ENCODE measurements around the gene ELOVL6. TPM values are rescaled to one million over a fixed set of nuclear protein-coding genes. Genes with fewer than 3 reads are reported as not detected.

ELOVL6 gene
- total RNA-seq, 1 donor from 2014 or later = 7.3 TPM

DNA sequence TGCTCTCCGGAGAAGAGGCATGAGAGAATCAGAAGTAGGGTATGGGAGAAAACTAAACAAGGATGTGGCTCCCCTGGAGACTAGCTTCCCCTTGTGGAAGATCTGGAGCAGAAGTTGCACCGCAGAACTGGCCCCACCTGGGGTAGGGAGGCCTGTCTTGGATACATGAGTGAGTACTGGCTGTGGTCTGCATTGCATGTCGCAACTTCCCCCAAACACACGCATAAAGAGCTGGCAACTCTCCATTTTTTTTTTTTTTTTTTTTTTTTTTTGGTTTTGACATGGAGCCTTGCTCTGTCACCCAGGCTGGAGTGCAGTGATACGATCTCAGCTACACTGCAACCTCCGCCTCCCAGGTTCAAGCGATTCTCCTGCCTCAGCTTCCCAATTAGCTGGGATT is 165.8 kb downstream of the ELOVL6 start:
- H3K4me3 Mint-ChIP-seq (ENCODE audit: unreplicated experiment) = no peak overlapping the region
- no peak for DNase-seq (ENCODE audit: extremely low spot score, unreplicated experiment)
- H3K36me3 Mint-ChIP-seq (ENCODE audit: unreplicated experiment) = no peaks in the 10 kb centered on the region
- H3K9me3 Mint-ChIP-seq (ENCODE audit: unreplicated experiment) = no peaks in the 10 kb centered on the region
- H3K4me1 Mint-ChIP-seq (ENCODE audit: unreplicated experiment) = peaks cover 9% of the 10 kb centered on the region
- no peak overlapping the region for H3K27ac Mint-ChIP-seq (ENCODE audit: unreplicated experiment)
- peaks cover 7% of the 10 kb centered on the region for H3K27me3 Mint-ChIP-seq (ENCODE audit: unreplicated experiment)
- TF ChIP-seq, protein P1, sequence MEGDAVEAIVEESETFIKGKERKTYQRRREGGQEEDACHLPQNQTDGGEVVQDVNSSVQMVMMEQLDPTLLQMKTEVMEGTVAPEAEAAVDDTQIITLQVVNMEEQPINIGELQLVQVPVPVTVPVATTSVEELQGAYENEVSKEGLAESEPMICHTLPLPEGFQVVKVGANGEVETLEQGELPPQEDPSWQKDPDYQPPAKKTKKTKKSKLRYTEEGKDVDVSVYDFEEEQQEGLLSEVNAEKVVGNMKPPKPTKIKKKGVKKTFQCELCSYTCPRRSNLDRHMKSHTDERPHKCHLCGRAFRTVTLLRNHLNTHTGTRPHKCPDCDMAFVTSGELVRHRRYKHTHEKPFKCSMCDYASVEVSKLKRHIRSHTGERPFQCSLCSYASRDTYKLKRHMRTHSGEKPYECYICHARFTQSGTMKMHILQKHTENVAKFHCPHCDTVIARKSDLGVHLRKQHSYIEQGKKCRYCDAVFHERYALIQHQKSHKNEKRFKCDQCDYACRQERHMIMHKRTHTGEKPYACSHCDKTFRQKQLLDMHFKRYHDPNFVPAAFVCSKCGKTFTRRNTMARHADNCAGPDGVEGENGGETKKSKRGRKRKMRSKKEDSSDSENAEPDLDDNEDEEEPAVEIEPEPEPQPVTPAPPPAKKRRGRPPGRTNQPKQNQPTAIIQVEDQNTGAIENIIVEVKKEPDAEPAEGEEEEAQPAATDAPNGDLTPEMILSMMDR (IDR thresholded peaks at IDR 0.05) = no peak

DNA sequence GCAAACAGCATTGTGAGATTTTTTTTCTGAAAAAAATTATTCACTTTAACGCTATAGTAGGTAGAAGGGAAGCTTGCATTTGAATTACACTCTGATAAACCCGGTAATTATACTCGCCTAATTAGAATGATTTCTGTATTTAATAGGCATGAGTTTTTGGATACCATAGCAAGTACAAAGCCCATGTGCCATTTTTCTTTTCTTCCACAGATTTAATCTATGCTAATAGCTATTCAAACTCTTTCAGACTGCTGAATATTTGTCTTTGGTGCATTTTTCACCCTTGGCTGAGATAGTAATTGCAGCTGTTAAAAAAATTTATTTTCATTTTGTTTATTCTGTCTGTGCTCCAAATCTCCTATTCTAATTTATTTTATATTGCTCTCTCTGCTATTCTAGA is 172.7 kb downstream of the ELOVL6 start:
- TF ChIP-seq, protein P1 (IDR thresholded peaks at IDR 0.05) = no peak
- no peak for DNase-seq (ENCODE audit: extremely low spot score, unreplicated experiment)
- Mint-ChIP-seq H3K4me1 (ENCODE audit: unreplicated experiment) (peaks cover 7% of the 10 kb centered on the region), H3K27ac (ENCODE audit: unreplicated experiment) (no peak overlapping the region), H3K9me3 (ENCODE audit: unreplicated experiment) (no peaks in the 10 kb centered on the region), H3K36me3 (ENCODE audit: unreplicated experiment) (no peaks in the 10 kb centered on the region), H3K27me3 (ENCODE audit: unreplicated experiment) (no peaks in the 10 kb centered on the region), H3K4me3 (ENCODE audit: unreplicated experiment) (no peak overlapping the region)

DNA sequence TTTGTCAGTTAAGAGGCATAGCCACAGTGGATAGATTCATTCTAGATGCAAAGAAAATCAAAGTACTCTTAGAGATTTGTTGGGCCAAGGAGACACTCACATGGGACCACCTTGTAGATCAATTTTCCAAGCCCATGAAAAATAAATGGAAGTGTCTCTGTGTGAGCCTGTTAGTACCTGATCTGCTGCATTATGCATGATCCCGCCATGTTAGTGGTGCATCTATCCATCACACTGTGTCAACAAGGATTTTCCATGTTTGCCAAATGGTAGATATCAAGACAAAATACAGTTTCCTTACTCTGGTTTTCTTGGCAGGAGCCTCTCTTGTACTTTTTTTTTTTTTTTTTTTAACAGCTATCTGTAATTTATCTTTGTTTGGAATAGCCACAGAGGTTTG is 173.4 kb downstream of the ELOVL6 start:
- no peak overlapping the region for H3K27ac Mint-ChIP-seq (ENCODE audit: unreplicated experiment)
- no peaks in the 10 kb centered on the region for H3K9me3 Mint-ChIP-seq (ENCODE audit: unreplicated experiment)
- H3K36me3 Mint-ChIP-seq (ENCODE audit: unreplicated experiment) = no peaks in the 10 kb centered on the region
- H3K4me3 Mint-ChIP-seq (ENCODE audit: unreplicated experiment) = no peak overlapping the region
- no peak for DNase-seq (ENCODE audit: extremely low spot score, unreplicated experiment)
- H3K4me1 Mint-ChIP-seq (ENCODE audit: unreplicated experiment) = peaks cover 14% of the 10 kb centered on the region
- TF ChIP-seq, protein P1 (IDR thresholded peaks at IDR 0.05) = no peak
- no peaks in the 10 kb centered on the region for H3K27me3 Mint-ChIP-seq (ENCODE audit: unreplicated experiment)

DNA sequence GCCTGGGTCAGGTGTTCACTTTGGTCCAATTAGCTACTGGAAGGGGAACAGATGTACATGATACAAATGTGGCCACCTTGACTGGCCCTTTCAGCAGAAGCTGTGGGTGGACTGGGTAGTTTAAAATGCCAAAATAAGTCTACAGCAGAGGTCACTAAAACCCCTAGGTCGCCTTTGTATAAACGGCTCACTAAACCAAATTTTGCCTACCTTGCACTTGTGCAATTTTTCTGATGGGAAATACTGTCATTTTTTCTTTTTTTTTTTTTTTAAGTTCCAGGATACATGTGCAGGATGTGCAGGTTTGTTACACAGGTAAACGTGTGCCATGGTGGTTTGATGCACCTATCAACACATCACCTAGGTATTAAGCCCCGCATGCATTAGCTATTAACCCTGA is 176.0 kb downstream of the ELOVL6 start:
- Mint-ChIP-seq H3K4me3 (ENCODE audit: unreplicated experiment) (no peak overlapping the region), H3K36me3 (ENCODE audit: unreplicated experiment) (no peaks in the 10 kb centered on the region), H3K4me1 (ENCODE audit: unreplicated experiment) (peaks cover 20% of the 10 kb centered on the region), H3K9me3 (ENCODE audit: unreplicated experiment) (no peaks in the 10 kb centered on the region), H3K27ac (ENCODE audit: unreplicated experiment) (no peak overlapping the region), H3K27me3 (ENCODE audit: unreplicated experiment) (no peaks in the 10 kb centered on the region)
- DNase-seq (ENCODE audit: extremely low spot score, unreplicated experiment) = no peak
- TF ChIP-seq, protein P1 (IDR thresholded peaks at IDR 0.05) = no peak

DNA sequence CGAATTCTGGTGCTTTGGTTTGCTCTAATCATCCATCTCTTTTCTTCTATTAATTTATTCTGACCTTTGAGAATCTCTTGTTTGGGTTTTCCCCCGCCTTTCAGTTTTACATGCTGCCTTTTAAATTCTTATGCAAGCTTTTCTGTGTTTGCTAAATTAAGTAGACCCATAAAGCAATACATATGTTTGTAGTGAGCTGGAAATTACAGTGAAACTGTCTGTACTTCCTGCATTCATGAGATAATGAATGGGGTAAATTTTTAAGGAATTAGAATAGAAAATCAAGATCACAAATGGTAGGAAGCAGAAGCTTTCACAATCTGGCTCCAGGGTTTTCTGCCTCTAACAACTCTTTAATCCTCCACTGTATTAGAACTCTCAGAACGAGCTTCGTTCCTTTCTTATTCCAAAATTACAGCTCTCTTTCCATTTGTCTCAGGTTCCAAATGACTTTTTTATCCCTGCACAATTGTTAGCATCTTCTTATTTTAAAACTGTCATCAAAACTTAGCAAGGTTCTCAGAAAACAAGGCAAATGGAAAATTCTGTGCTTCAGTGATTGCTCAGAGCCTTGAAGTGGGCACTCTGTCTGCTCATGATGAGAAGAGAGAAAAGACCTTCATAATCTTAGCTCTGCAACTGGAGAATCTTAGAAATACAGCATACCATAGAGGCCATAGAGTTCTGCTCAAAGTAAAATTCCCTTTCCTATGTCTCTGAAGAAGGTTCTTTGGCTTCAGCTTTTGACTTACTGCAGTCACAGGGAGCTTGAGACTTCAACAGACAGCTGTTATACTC is 177.6 kb downstream of the ELOVL6 start:
- Mint-ChIP-seq H3K36me3 (ENCODE audit: unreplicated experiment) (no peaks in the 10 kb centered on the region), H3K4me1 (ENCODE audit: unreplicated experiment) (peaks cover 20% of the 10 kb centered on the region), H3K4me3 (ENCODE audit: unreplicated experiment) (no peak overlapping the region), H3K27me3 (ENCODE audit: unreplicated experiment) (no peaks in the 10 kb centered on the region), H3K27ac (ENCODE audit: unreplicated experiment) (no peak overlapping the region), H3K9me3 (ENCODE audit: unreplicated experiment) (no peaks in the 10 kb centered on the region)
- TF ChIP-seq, protein P1 (IDR thresholded peaks at IDR 0.05) = no peak
- DNase-seq (ENCODE audit: extremely low spot score, unreplicated experiment) = no peak
